Loucy (cell line): ENCODE results near the gene RPS29.

Source experiments
- EZH2phosphoT487 ChIP-seq: fragments of 200-600 bp; IDR thresholded peaks from 2 replicates; pipeline ENCODE4 v1.6.1; 2018; ENCODE audit warnings: antibody characterized with exemption, mild to moderate bottlenecking, moderate library complexity, borderline replicate concordance
- TF ChIP-seq, protein P1 (sequence below): fragments of 200-600 bp; sonication (generic); conservative IDR thresholded peaks from 2 replicates; pipeline ENCODE4 v1.5.1; 2014; ENCODE audit warnings: mild to moderate bottlenecking, antibody characterized with exemption, low read length

DNA sequence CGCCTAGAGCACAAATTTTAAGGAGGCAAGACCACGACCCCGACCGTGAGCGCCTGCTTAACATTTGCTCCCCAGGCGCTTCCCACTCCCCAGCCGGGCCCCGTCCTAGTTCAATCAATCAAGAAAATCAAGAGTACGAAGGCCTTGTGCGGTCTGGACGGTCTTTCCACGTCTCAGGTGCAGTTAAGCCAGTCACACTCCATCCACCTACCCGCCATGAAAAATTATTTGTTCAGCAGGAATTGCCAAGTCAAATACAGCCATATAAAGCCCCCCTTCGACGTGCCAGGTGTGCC lies 12.0 kb upstream of the RPS29 start:
- TF ChIP-seq EZH2phosphoT487: no peak
- TF ChIP-seq, protein P1, sequence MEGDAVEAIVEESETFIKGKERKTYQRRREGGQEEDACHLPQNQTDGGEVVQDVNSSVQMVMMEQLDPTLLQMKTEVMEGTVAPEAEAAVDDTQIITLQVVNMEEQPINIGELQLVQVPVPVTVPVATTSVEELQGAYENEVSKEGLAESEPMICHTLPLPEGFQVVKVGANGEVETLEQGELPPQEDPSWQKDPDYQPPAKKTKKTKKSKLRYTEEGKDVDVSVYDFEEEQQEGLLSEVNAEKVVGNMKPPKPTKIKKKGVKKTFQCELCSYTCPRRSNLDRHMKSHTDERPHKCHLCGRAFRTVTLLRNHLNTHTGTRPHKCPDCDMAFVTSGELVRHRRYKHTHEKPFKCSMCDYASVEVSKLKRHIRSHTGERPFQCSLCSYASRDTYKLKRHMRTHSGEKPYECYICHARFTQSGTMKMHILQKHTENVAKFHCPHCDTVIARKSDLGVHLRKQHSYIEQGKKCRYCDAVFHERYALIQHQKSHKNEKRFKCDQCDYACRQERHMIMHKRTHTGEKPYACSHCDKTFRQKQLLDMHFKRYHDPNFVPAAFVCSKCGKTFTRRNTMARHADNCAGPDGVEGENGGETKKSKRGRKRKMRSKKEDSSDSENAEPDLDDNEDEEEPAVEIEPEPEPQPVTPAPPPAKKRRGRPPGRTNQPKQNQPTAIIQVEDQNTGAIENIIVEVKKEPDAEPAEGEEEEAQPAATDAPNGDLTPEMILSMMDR: no peak
